ENCODE data around the gene PLXNB2. TPM values are rescaled to one million over a fixed set of nuclear protein-coding genes. Genes with fewer than 3 reads are reported as not detected.

Gene PLXNB2
- total RNA-seq, 1 donor from 2014 or later: 256 TPM

DNA sequence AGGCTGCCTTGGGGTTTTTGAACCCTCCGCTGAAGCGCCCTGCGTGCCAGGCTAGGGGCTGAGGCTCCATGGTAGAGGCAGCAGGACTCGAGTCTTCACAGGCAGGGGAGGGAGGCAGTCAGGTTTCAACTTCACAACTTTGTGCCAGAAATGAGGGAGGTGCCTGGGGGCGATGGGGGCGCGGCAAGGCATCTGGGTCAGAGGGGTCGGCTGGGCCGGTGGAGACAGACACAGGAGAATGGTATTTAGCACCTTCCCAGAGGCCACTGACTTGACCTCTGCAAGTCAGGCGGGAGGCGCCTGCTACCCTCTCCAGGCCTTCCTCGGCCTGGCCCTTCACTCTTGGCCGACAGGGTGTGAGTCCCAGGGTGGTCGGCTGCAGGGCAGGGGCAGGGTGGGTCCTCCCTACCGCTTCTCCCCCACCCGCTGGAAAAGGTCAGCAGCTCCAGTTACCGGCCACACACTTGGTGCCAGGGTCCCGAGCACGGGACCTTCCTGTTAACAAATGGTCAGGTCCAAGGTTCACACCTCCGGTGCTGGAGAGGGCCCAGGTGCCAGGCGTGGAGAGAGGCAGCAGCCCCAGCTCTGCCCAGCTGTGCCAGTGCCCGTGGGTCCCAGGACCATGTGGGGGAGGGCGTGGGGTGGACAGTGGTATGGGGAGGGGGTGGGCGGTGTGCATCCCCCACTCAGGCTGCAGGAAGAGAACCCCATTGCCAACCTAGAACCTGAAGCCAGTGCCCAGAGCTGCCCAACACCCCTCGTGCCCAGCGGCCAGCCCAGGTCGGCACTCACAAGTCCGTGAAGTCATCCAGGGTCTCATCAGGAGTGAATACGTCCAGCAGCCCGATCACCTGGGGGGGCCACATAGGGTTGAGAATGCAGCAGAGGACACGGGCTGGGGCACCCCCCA, 49.7 kb downstream of the PLXNB2 start:
- ATAC-seq (no peak), DNase-seq (no peak)
- Histone ChIP-seq H3K36me3 (no peaks in the 10 kb centered on the region), H3K4me3 (no peak overlapping the region), H3K9me3 (no peaks in the 10 kb centered on the region), H3K4me1 (peaks cover 16% of the 10 kb centered on the region), H3K27me3 (ENCODE audit: low read depth) (peaks cover 17% of the 10 kb centered on the region), H3K27ac (no peak overlapping the region)
- intact Hi-C loops (cut with DNase I): no loop called here
- TF ChIP-seq, protein P1, sequence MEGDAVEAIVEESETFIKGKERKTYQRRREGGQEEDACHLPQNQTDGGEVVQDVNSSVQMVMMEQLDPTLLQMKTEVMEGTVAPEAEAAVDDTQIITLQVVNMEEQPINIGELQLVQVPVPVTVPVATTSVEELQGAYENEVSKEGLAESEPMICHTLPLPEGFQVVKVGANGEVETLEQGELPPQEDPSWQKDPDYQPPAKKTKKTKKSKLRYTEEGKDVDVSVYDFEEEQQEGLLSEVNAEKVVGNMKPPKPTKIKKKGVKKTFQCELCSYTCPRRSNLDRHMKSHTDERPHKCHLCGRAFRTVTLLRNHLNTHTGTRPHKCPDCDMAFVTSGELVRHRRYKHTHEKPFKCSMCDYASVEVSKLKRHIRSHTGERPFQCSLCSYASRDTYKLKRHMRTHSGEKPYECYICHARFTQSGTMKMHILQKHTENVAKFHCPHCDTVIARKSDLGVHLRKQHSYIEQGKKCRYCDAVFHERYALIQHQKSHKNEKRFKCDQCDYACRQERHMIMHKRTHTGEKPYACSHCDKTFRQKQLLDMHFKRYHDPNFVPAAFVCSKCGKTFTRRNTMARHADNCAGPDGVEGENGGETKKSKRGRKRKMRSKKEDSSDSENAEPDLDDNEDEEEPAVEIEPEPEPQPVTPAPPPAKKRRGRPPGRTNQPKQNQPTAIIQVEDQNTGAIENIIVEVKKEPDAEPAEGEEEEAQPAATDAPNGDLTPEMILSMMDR (IDR thresholded peaks at IDR 0.05): no peak

DNA sequence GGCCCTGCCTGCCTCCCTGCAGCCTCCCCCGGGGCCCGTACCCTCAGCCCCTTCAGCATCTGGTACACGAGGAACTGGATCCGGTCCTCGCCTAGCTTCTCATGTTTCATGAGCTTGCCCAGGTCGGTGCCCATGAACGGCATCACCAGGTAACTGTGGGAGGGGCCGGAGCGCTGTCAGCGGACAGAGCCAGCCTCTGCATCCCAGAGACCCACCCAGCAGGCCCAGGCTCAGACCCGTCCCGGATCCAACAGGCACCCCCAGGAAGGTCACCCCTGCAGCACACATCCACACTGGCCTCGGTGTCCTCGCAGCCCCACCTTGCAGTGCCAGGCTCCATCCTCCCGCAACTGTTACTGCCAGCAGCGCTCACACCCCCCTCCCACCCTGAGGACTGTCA, 50.4 kb downstream of the PLXNB2 start:
- H3K4me1 ChIP-seq: peaks cover 15% of the 10 kb centered on the region
- ATAC-seq (no peak), DNase-seq (no peak)
- H3K27ac ChIP-seq: no peak overlapping the region
- no peaks in the 10 kb centered on the region for H3K9me3 ChIP-seq
- intact Hi-C loops (cut with DNase I): no loop called here
- TF ChIP-seq, protein P1 (IDR thresholded peaks at IDR 0.05): no peak
- H3K27me3 ChIP-seq (ENCODE audit: low read depth): peaks cover 10% of the 10 kb centered on the region
- H3K36me3 ChIP-seq: no peaks in the 10 kb centered on the region
- no peak overlapping the region for H3K4me3 ChIP-seq

DNA sequence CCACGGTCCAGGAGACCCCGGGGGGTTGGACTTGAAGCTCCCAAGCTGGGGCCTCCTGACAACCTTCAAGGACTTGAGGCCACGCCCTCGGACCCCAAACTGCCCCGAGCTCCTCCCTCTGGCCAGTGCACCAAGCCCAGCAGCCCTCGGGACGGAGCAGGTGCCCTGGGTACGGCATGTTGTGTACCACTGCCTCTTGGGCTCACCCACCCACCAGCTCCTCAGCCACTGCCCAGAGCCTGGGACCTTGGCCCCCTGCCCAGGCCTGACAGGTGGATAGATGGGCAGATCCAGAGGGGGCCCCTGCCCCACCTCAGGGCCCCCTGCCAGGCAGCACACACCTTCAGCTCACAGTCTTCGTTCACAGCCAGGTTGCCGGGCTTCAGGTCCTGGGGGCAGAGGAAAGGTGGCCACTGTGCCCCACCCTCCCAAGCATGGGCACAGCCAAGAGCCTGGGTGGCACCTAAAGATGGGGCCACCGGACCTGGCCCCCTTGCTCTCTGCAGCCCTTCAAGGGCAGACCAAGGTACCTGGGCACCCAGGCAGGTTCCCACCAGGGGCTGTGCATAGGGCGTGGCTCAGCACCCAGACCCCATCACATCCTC, 51.1 kb downstream of the PLXNB2 start:
- ATAC-seq (no peak), DNase-seq (no peak)
- no peaks in the 10 kb centered on the region for H3K36me3 ChIP-seq
- no peak overlapping the region for H3K4me3 ChIP-seq
- intact Hi-C loops (cut with DNase I): no loop called here
- no peaks in the 10 kb centered on the region for H3K9me3 ChIP-seq
- H3K27ac ChIP-seq: no peak overlapping the region
- TF ChIP-seq, protein P1 (IDR thresholded peaks at IDR 0.05): no peak
- H3K27me3 ChIP-seq (ENCODE audit: low read depth): peaks cover 6% of the 10 kb centered on the region
- H3K4me1 ChIP-seq: peaks cover 18% of the 10 kb centered on the region

DNA sequence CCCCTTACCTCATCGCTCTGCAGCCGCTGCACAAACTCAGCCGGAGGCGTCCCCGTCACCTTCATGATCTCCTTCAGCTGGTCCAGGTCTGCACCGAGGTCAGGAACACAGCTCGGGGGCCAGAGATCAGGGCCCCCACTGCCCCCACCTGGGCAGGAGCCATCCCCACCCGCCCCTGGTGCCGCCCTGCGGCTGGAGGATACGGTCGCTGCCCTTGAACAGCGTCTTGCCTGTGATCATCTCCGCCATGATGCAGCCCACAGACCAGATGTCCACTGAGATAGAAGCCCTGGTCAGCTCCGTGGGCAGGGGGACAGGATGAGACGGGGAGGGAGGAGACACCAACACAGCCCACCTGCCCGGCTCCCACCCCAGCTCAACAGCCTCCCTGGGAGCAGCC, 51.8 kb downstream of the PLXNB2 start:
- Histone ChIP-seq H3K27me3 (ENCODE audit: low read depth) (peaks cover 2% of the 10 kb centered on the region), H3K9me3 (no peaks in the 10 kb centered on the region), H3K4me1 (peaks cover 20% of the 10 kb centered on the region), H3K27ac (no peak overlapping the region), H3K36me3 (no peaks in the 10 kb centered on the region), H3K4me3 (no peak overlapping the region)
- ATAC-seq (no peak), DNase-seq (no peak)
- TF ChIP-seq, protein P1 (IDR thresholded peaks at IDR 0.05): no peak
- intact Hi-C loops (cut with DNase I): no loop called here

DNA sequence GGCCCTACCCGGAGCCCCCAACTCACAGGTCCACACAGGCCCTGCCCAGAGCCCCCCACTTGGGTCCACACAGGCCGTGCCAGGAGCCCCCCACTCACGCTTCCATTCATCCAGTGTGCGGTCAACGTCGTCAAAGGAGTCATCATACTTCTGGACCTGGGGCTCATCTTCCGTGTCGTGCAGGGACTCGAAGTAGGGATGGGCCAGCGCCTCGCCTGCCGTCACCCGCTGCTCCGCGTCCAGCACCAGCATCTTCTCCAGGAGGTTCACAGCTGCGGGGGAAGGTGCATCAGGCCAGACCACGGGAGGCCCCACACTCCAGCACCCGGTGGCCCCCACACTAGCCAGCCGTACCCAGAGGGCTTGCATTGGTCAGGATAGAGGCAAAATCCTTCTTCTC, 52.3 kb downstream of the PLXNB2 start:
- ATAC-seq (no peak), DNase-seq (no peak)
- TF ChIP-seq, protein P1 (IDR thresholded peaks at IDR 0.05): no peak
- intact Hi-C loops (cut with DNase I): no loop called here
- Histone ChIP-seq H3K4me1 (peaks cover 20% of the 10 kb centered on the region), H3K36me3 (no peaks in the 10 kb centered on the region), H3K27me3 (ENCODE audit: low read depth) (no peaks in the 10 kb centered on the region), H3K9me3 (no peaks in the 10 kb centered on the region), H3K27ac (no peak overlapping the region), H3K4me3 (no peak overlapping the region)
